Activated naive CD8-positive, alpha-beta T cell treated with anti-CD3 and anti-CD28 coated beads for 36 hours (primary cell): ENCODE measurements around the gene LMF1. TPM values are rescaled to one million over a fixed set of nuclear protein-coding genes. Genes with fewer than 3 reads are reported as not detected.

Source experiments
- DNase-seq: peaks from one replicate; pipeline ENCODE4 v3.0.0; 2021
- H3K27ac Mint-ChIP-seq: one replicate; pipeline ENCODE4 v1.8.0; 2022; ENCODE audit warnings: mild to moderate bottlenecking, moderate library complexity, mixed read lengths
- H3K27me3 Mint-ChIP-seq: one replicate; pipeline ENCODE4 v1.8.0; 2022; ENCODE audit warnings: mild to moderate bottlenecking, mixed read lengths
- H3K36me3 Mint-ChIP-seq: one replicate; pipeline ENCODE4 v1.8.0; 2021; ENCODE audit warnings: mild to moderate bottlenecking, mixed read lengths
- H3K4me1 Mint-ChIP-seq: one replicate; pipeline ENCODE4 v1.8.0; 2021; ENCODE audit warnings: mixed read lengths
- H3K4me3 Mint-ChIP-seq: one replicate; pipeline ENCODE4 v1.8.0; 2022; ENCODE audit warnings: mild to moderate bottlenecking, moderate library complexity, mixed read lengths
- H3K9me3 Mint-ChIP-seq: one replicate; pipeline ENCODE4 v1.8.0; 2022; ENCODE audit warnings: mixed read lengths
- total RNA-seq, 2 experiments: library from RNA; stranded (reverse); gene quantifications; one replicate each; pipeline ENCODE4 v1.2.3, GENCODE V29; 2021

LMF1 gene
- total RNA-seq, 2 experiments from 2014 or later, result 7.0 to 8.1 TPM

GRCh38 chr16:882256-882655, 88.5 kb downstream of the LMF1 start:
- Mint-ChIP-seq H3K27me3 (no peaks in the 10 kb centered on the region), H3K4me3 (no peak overlapping the region), H3K4me1 (peaks cover 2% of the 10 kb centered on the region), H3K36me3 (peaks cover 3% of the 10 kb centered on the region), H3K27ac (no peak overlapping the region), H3K9me3 (no peaks in the 10 kb centered on the region)
- no peak for DNase-seq

GRCh38 chr16:881219-882097, 89.3 kb downstream of the LMF1 start:
- peaks cover 2% of the 10 kb centered on the region for H3K4me1 Mint-ChIP-seq
- no peak overlapping the region for H3K4me3 Mint-ChIP-seq
- peaks cover 2% of the 10 kb centered on the region for H3K36me3 Mint-ChIP-seq
- DNase-seq, result no peak
- H3K9me3 Mint-ChIP-seq, result no peaks in the 10 kb centered on the region
- no peaks in the 10 kb centered on the region for H3K27me3 Mint-ChIP-seq
- H3K27ac Mint-ChIP-seq, result no peak overlapping the region

- Mint-ChIP-seq H3K36me3 (peaks cover 2% of the 10 kb centered on the region), H3K4me1 (peaks cover 2% of the 10 kb centered on the region), H3K9me3 (no peaks in the 10 kb centered on the region), H3K4me3 (no peak overlapping the region), H3K27me3 (no peaks in the 10 kb centered on the region), H3K27ac (no peak overlapping the region)
- DNase-seq, result no peak
Measured at GRCh38 chr16:880471-881171, 90.2 kb downstream of the LMF1 start.

GRCh38 chr16:879986-880385, 90.8 kb downstream of the LMF1 start:
- H3K27ac Mint-ChIP-seq, result no peak overlapping the region
- H3K36me3 Mint-ChIP-seq, result peaks cover 2% of the 10 kb centered on the region
- no peak overlapping the region for H3K4me3 Mint-ChIP-seq
- no peaks in the 10 kb centered on the region for H3K9me3 Mint-ChIP-seq
- no peaks in the 10 kb centered on the region for H3K27me3 Mint-ChIP-seq
- peaks cover 2% of the 10 kb centered on the region for H3K4me1 Mint-ChIP-seq
- no peak for DNase-seq

GRCh38 chr16:879461-879861, 91.3 kb downstream of the LMF1 start:
- H3K4me3 Mint-ChIP-seq, result no peak overlapping the region
- H3K9me3 Mint-ChIP-seq, result no peaks in the 10 kb centered on the region
- peaks cover 2% of the 10 kb centered on the region for H3K4me1 Mint-ChIP-seq
- no peaks in the 10 kb centered on the region for H3K27me3 Mint-ChIP-seq
- DNase-seq, result no peak
- H3K36me3 Mint-ChIP-seq, result peaks cover 2% of the 10 kb centered on the region
- H3K27ac Mint-ChIP-seq, result no peak overlapping the region

- no peak for DNase-seq
Measured at GRCh38 chr16:878886-879285, 91.9 kb downstream of the LMF1 start.

GRCh38 chr16:878072-878784, 92.6 kb downstream of the LMF1 start:
- Mint-ChIP-seq H3K4me1 (peaks cover 2% of the 10 kb centered on the region), H3K4me3 (peak overlapping the region; percentile 22), H3K27ac (no peak overlapping the region), H3K36me3 (peaks cover 7% of the 10 kb centered on the region), H3K27me3 (no peaks in the 10 kb centered on the region), H3K9me3 (no peaks in the 10 kb centered on the region)
- no peak for DNase-seq

More at GRCh38 chr16:878886-879285, 91.9 kb downstream of the LMF1 start:
- H3K27ac Mint-ChIP-seq, result no peak overlapping the region
- no peaks in the 10 kb centered on the region for H3K9me3 Mint-ChIP-seq
- peaks cover 2% of the 10 kb centered on the region for H3K4me1 Mint-ChIP-seq
- no peak overlapping the region for H3K4me3 Mint-ChIP-seq
- H3K27me3 Mint-ChIP-seq, result no peaks in the 10 kb centered on the region
- peaks cover 2% of the 10 kb centered on the region for H3K36me3 Mint-ChIP-seq

- Mint-ChIP-seq H3K4me3 (no peak overlapping the region), H3K4me1 (peaks cover 2% of the 10 kb centered on the region), H3K27ac (no peak overlapping the region), H3K36me3 (peaks cover 6% of the 10 kb centered on the region), H3K27me3 (no peaks in the 10 kb centered on the region), H3K9me3 (no peaks in the 10 kb centered on the region)
- no peak for DNase-seq
Measured at GRCh38 chr16:877242-878071, 93.3 kb downstream of the LMF1 start.

- Mint-ChIP-seq H3K27ac (no peak overlapping the region), H3K4me3 (no peak overlapping the region), H3K36me3 (peaks cover 5% of the 10 kb centered on the region), H3K9me3 (no peaks in the 10 kb centered on the region), H3K4me1 (peaks cover 2% of the 10 kb centered on the region), H3K27me3 (no peaks in the 10 kb centered on the region)
- no peak for DNase-seq
Measured at GRCh38 chr16:876523-877241, 94.1 kb downstream of the LMF1 start.

GRCh38 chr16:876041-876335, 94.8 kb downstream of the LMF1 start:
- Mint-ChIP-seq H3K27me3 (no peaks in the 10 kb centered on the region), H3K4me1 (peaks cover 2% of the 10 kb centered on the region)

GRCh38 chr16:875182-876040, 95.4 kb downstream of the LMF1 start:
- Mint-ChIP-seq H3K27ac (no peak overlapping the region), H3K9me3 (no peaks in the 10 kb centered on the region), H3K4me1 (peaks cover 2% of the 10 kb centered on the region), H3K36me3 (peaks cover 5% of the 10 kb centered on the region), H3K27me3 (no peaks in the 10 kb centered on the region), H3K4me3 (no peak overlapping the region)
- no peak for DNase-seq

More at GRCh38 chr16:876041-876335, 94.8 kb downstream of the LMF1 start:
- H3K4me3 Mint-ChIP-seq, result no peak overlapping the region
- no peak for DNase-seq
- H3K27ac Mint-ChIP-seq, result no peak overlapping the region
- no peaks in the 10 kb centered on the region for H3K9me3 Mint-ChIP-seq
- H3K36me3 Mint-ChIP-seq, result peaks cover 5% of the 10 kb centered on the region

GRCh38 chr16:874366-875181, 96.2 kb downstream of the LMF1 start:
- Mint-ChIP-seq H3K4me3 (no peak overlapping the region), H3K4me1 (peaks cover 2% of the 10 kb centered on the region), H3K9me3 (no peaks in the 10 kb centered on the region), H3K27me3 (no peaks in the 10 kb centered on the region), H3K36me3 (peaks cover 5% of the 10 kb centered on the region), H3K27ac (no peak overlapping the region)
- DNase-seq, result no peak

GRCh38 chr16:873889-874288, 96.9 kb downstream of the LMF1 start:
- no peak overlapping the region for H3K4me3 Mint-ChIP-seq
- H3K27me3 Mint-ChIP-seq, result no peaks in the 10 kb centered on the region
- no peaks in the 10 kb centered on the region for H3K9me3 Mint-ChIP-seq
- H3K4me1 Mint-ChIP-seq, result peaks cover 2% of the 10 kb centered on the region
- peaks cover 5% of the 10 kb centered on the region for H3K36me3 Mint-ChIP-seq
- DNase-seq, result no peak
- no peak overlapping the region for H3K27ac Mint-ChIP-seq
